ENCODE data around the gene VKORC1. TPM values are rescaled to one million over a fixed set of nuclear protein-coding genes. Genes with fewer than 3 reads are reported as not detected.

VKORC1 gene
- total RNA-seq, 1 donor = 147 TPM

DNA sequence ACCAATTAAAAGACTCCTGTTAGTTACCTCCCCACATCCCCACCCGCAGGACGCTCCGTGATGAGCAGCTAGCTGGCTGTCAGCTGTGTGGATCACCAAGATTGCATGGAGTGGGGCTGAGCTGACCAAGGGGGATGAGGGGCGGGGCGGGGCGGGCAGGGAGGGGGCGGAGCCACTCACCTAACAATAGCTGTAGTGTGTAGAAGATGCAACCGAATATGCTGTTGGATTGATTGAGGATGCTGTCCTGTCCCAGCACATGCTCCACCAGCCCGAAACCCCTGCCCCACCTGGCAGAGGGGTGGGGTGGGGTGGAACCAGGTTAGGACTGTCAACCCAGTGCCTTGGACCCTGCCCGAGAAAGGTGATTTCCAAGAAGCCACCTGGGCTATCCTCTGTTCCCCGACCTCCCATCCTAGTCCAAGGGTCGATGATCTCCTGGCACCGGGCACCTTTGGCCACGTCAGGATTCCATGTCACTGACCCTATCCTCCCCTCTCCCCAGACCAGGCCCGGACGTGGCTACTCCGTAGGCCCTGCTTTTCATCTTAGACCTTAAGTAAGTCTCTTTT lies 1.4 kb downstream of the VKORC1 start:
- H3K4me2 ChIP-seq (ENCODE audit: insufficient read depth, low read length) = peak overlapping the region; percentile 93
- H3K27ac ChIP-seq (ENCODE audit: low read depth, low read length) = peak overlapping the region; percentile 74
- peaks cover 31% of the 10 kb centered on the region for H3K4me1 ChIP-seq (ENCODE audit: insufficient read depth, low read length)
- peak; percentile 80 for DNase-seq (ENCODE audit: insufficient read length, low spot score, missing footprints)
- H4K20me1 ChIP-seq (ENCODE audit: insufficient read depth, low read length) = peaks cover 6% of the 10 kb centered on the region
- H3K27me3 ChIP-seq (ENCODE audit: insufficient read depth, low read length) = no peaks in the 10 kb centered on the region
- H3K36me3 ChIP-seq (ENCODE audit: insufficient read depth, low read length) = peaks cover 26% of the 10 kb centered on the region
- H3K4me3 ChIP-seq (ENCODE audit: insufficient read depth, low read length) = peak overlapping the region; percentile 96
- TF ChIP-seq, protein P1, sequence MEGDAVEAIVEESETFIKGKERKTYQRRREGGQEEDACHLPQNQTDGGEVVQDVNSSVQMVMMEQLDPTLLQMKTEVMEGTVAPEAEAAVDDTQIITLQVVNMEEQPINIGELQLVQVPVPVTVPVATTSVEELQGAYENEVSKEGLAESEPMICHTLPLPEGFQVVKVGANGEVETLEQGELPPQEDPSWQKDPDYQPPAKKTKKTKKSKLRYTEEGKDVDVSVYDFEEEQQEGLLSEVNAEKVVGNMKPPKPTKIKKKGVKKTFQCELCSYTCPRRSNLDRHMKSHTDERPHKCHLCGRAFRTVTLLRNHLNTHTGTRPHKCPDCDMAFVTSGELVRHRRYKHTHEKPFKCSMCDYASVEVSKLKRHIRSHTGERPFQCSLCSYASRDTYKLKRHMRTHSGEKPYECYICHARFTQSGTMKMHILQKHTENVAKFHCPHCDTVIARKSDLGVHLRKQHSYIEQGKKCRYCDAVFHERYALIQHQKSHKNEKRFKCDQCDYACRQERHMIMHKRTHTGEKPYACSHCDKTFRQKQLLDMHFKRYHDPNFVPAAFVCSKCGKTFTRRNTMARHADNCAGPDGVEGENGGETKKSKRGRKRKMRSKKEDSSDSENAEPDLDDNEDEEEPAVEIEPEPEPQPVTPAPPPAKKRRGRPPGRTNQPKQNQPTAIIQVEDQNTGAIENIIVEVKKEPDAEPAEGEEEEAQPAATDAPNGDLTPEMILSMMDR (IDR thresholded peaks at IDR 0.05; ENCODE audit: extremely low read depth, low read depth, low read length) = no peak
- no peak overlapping the region for H2AFZ ChIP-seq (ENCODE audit: low read length)
- peaks cover 52% of the 10 kb centered on the region for H3K79me2 ChIP-seq (ENCODE audit: insufficient read depth, low read length)
- H3K9me3 ChIP-seq (ENCODE audit: low read depth, low read length) = no peaks in the 10 kb centered on the region

DNA sequence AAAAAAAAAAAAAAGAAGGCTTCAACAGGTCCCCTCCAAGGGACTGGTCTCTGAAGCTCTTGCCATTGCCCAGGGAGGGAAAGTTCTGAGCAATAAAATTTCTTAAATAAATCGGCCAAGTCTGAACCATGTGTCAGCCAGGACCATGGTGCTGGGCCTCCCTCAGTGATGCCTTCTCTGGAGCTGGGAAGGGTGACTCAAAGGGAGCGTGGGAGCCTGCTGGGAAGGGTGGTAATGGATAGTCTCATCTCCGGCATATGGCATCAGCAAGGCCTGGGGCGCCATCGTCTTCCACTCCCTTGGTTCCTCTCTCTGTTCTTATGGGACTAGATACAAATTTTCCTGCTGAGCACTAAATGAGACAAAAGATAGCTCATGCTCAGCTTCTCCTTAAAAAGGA lies 2.3 kb downstream of the VKORC1 start:
- H3K27me3 ChIP-seq (ENCODE audit: insufficient read depth, low read length) = no peaks in the 10 kb centered on the region
- TF ChIP-seq, protein P1 (IDR thresholded peaks at IDR 0.05; ENCODE audit: extremely low read depth, low read depth, low read length) = no peak
- peak overlapping the region; percentile 93 for H3K4me2 ChIP-seq (ENCODE audit: insufficient read depth, low read length)
- H3K4me1 ChIP-seq (ENCODE audit: insufficient read depth, low read length) = peaks cover 31% of the 10 kb centered on the region
- H3K79me2 ChIP-seq (ENCODE audit: insufficient read depth, low read length) = peaks cover 56% of the 10 kb centered on the region
- H4K20me1 ChIP-seq (ENCODE audit: insufficient read depth, low read length) = peaks cover 6% of the 10 kb centered on the region
- DNase-seq (ENCODE audit: insufficient read length, low spot score, missing footprints) = peak; percentile 97
- H3K9me3 ChIP-seq (ENCODE audit: low read depth, low read length) = no peaks in the 10 kb centered on the region
- H2AFZ ChIP-seq (ENCODE audit: low read length) = no peak overlapping the region
- H3K36me3 ChIP-seq (ENCODE audit: insufficient read depth, low read length) = peaks cover 26% of the 10 kb centered on the region
- no peak overlapping the region for H3K4me3 ChIP-seq (ENCODE audit: insufficient read depth, low read length)
- peak overlapping the region; percentile 74 for H3K27ac ChIP-seq (ENCODE audit: low read depth, low read length)

DNA sequence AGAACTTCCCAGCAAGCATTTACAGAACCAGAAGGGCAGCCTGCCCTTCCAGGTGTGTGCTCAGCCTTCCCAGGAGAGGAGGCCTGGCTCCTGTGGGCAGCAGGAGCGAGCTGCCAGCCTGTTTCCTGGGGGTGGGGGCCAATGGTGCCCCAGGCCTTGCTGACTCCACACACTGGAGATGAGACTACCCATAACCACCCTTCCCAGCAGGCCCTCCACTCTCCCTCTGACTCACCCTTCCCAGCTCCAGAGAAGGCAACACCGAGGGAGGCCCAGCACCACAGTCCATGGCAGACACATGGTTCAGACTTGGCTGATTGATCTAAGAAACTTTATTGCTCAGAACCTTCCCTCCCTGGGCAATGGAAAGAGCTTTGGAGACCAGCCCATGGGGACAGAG lies 4.1 kb downstream of the VKORC1 start:
- TF ChIP-seq, protein P1 (IDR thresholded peaks at IDR 0.05; ENCODE audit: extremely low read depth, low read depth, low read length) = no peak
- no peak overlapping the region for H3K4me3 ChIP-seq (ENCODE audit: insufficient read depth, low read length)
- DNase-seq (ENCODE audit: insufficient read length, low spot score, missing footprints) = peak; percentile 95
- H2AFZ ChIP-seq (ENCODE audit: low read length) = no peak overlapping the region
- peaks cover 28% of the 10 kb centered on the region for H3K4me1 ChIP-seq (ENCODE audit: insufficient read depth, low read length)
- H3K27me3 ChIP-seq (ENCODE audit: insufficient read depth, low read length) = no peaks in the 10 kb centered on the region
- peaks cover 6% of the 10 kb centered on the region for H4K20me1 ChIP-seq (ENCODE audit: insufficient read depth, low read length)
- peaks cover 26% of the 10 kb centered on the region for H3K36me3 ChIP-seq (ENCODE audit: insufficient read depth, low read length)
- peaks cover 56% of the 10 kb centered on the region for H3K79me2 ChIP-seq (ENCODE audit: insufficient read depth, low read length)
- peak overlapping the region; percentile 61 for H3K27ac ChIP-seq (ENCODE audit: low read depth, low read length)
- H3K9me3 ChIP-seq (ENCODE audit: low read depth, low read length) = no peaks in the 10 kb centered on the region
- no peak overlapping the region for H3K4me2 ChIP-seq (ENCODE audit: insufficient read depth, low read length)

DNA sequence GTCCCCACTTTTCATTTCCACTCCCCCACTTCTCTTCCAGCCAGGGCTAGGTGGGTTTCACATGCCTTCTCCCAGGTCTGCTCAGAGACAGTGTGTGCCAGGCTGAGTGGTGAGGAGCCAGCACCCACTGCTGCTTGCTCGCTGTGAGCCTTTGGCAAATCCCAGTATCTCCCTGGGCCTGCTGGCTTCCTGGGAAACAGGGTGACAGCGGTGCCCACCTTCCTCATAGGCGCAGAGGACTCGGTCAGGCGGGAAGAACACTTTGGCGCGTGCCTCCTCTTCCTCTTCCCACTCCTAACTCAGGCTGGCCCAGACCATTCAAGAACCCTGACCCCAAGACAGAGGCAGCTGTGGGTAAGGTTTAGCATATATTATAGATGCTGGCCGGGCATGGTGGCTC lies 5.4 kb downstream of the VKORC1 start:
- H3K79me2 ChIP-seq (ENCODE audit: insufficient read depth, low read length) = peaks cover 53% of the 10 kb centered on the region
- DNase-seq (ENCODE audit: insufficient read length, low spot score, missing footprints) = peak; percentile 79

More for the DNA sequence above, 5.4 kb downstream of the VKORC1 start:
- no peaks in the 10 kb centered on the region for H3K9me3 ChIP-seq (ENCODE audit: low read depth, low read length)
- no peak overlapping the region for H3K4me2 ChIP-seq (ENCODE audit: insufficient read depth, low read length)
- H3K27ac ChIP-seq (ENCODE audit: low read depth, low read length) = no peak overlapping the region
- TF ChIP-seq, protein P1 (IDR thresholded peaks at IDR 0.05; ENCODE audit: extremely low read depth, low read depth, low read length) = no peak
- H3K4me3 ChIP-seq (ENCODE audit: insufficient read depth, low read length) = no peak overlapping the region
- H3K27me3 ChIP-seq (ENCODE audit: insufficient read depth, low read length) = no peaks in the 10 kb centered on the region
- no peak overlapping the region for H2AFZ ChIP-seq (ENCODE audit: low read length)
- peaks cover 26% of the 10 kb centered on the region for H3K36me3 ChIP-seq (ENCODE audit: insufficient read depth, low read length)
- H4K20me1 ChIP-seq (ENCODE audit: insufficient read depth, low read length) = peaks cover 6% of the 10 kb centered on the region
- H3K4me1 ChIP-seq (ENCODE audit: insufficient read depth, low read length) = peaks cover 24% of the 10 kb centered on the region
